SK-N-SH treated with all-trans-retinoic acid at 6 μM for 48 hours (cell line): ENCODE results near the gene ADPRS.

Experiments
- ARNTL ChIP-seq: fragments of 450-650 bp; formaldehyde crosslinking; IDR thresholded peaks from 2 replicates; pipeline ENCODE4 v1.5.0; 2020; ENCODE audit warnings: low read depth, mild to moderate bottlenecking, moderate library complexity, borderline replicate concordance
- BACH2 ChIP-seq: fragments of 250-450 bp; sonication (Bioruptor Pico); IDR thresholded peaks from 2 replicates; pipeline ENCODE4 v1.9.0; 2021; ENCODE audit warnings: mild to moderate bottlenecking, borderline replicate concordance
- CSDC2 ChIP-seq: fragments of 250-450 bp; sonication (Bioruptor Pico); IDR thresholded peaks from 2 replicates; pipeline ENCODE4 v1.5.0; 2020; ENCODE audit warnings: mild to moderate bottlenecking, moderate library complexity
- CSRNP3 ChIP-seq: fragments of 250-450 bp; sonication (Bioruptor Pico); IDR thresholded peaks from 2 replicates; pipeline ENCODE4 v1.5.1; 2021; ENCODE audit warnings: mild to moderate bottlenecking, moderate library complexity
- RARB ChIP-seq: fragments of 250-450 bp; sonication (Bioruptor Pico); IDR thresholded peaks from 2 replicates; pipeline ENCODE4 v1.8.0; 2021; ENCODE audit warnings: mild to moderate bottlenecking, moderate library complexity
- SNAI2 ChIP-seq: fragments of 250-450 bp; sonication (Bioruptor Pico); IDR thresholded peaks from 2 replicates; pipeline ENCODE4 v1.5.0; 2020; ENCODE audit warnings: mild to moderate bottlenecking, moderate library complexity
- ZC3H10 ChIP-seq: fragments of 250-450 bp; sonication (Bioruptor Pico); IDR thresholded peaks from 2 replicates; pipeline ENCODE4 v1.5.1; 2021; ENCODE audit warnings: mild to moderate bottlenecking, moderate library complexity
- ZFP3 ChIP-seq: fragments of 250-450 bp; sonication (Bioruptor Pico); IDR thresholded peaks from 2 replicates; pipeline ENCODE4 v1.5.0; 2020; ENCODE audit warnings: mild to moderate bottlenecking, moderate library complexity
- ZFP30 ChIP-seq: fragments of 450-650 bp; formaldehyde crosslinking; IDR thresholded peaks from 2 replicates; pipeline ENCODE4 v1.5.0; 2022; ENCODE audit warnings: mild to moderate bottlenecking, moderate library complexity
- ZNF70 ChIP-seq: fragments of 450-650 bp; formaldehyde crosslinking; IDR thresholded peaks from 2 replicates; pipeline ENCODE4 v1.5.0; 2020; ENCODE audit warnings: mild to moderate bottlenecking, moderate library complexity
- TF ChIP-seq, protein P1 (sequence below): fragments of 250-450 bp; sonication (Bioruptor Pico); IDR thresholded peaks from 2 replicates; pipeline ENCODE4 v1.8.0; 2020; ENCODE audit warnings: mild to moderate bottlenecking, moderate library complexity, borderline replicate concordance
- TF ChIP-seq, protein P2 (sequence below): fragments of 250-450 bp; sonication (Bioruptor Pico); IDR thresholded peaks from 2 replicates; pipeline ENCODE4 v1.5.1; 2020; ENCODE audit warnings: low read depth, mild to moderate bottlenecking, moderate library complexity
- TF ChIP-seq, protein P3 (sequence below): fragments of 250-450 bp; sonication (Bioruptor Pico); IDR thresholded peaks from 2 replicates; pipeline ENCODE4 v1.8.0; 2021; ENCODE audit warnings: low read depth, mild to moderate bottlenecking, moderate library complexity, borderline replicate concordance

DNA sequence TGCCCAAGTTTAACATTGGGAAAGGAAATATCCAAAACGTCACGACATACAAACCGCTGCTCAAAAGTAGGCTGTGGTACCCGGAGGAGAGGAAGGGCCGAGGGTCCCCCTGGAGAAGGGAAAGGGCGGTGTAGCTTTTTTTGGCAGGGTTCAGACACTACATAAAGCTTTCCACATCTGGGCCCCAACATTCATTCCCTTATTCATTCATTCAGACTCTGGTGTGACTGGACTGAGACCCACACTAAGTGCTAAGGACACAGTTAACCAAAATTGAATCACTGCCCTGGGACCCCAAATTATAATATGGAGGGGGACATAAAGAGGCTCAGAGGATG, 46.6 kb downstream of the ADPRS start:
- no peak for TF ChIP-seq RARB (CRISPR knock-in tag)
- TF ChIP-seq, protein P1, sequence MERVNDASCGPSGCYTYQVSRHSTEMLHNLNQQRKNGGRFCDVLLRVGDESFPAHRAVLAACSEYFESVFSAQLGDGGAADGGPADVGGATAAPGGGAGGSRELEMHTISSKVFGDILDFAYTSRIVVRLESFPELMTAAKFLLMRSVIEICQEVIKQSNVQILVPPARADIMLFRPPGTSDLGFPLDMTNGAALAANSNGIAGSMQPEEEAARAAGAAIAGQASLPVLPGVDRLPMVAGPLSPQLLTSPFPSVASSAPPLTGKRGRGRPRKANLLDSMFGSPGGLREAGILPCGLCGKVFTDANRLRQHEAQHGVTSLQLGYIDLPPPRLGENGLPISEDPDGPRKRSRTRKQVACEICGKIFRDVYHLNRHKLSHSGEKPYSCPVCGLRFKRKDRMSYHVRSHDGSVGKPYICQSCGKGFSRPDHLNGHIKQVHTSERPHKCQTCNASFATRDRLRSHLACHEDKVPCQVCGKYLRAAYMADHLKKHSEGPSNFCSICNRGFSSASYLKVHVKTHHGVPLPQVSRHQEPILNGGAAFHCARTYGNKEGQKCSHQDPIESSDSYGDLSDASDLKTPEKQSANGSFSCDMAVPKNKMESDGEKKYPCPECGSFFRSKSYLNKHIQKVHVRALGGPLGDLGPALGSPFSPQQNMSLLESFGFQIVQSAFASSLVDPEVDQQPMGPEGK, result no peak
- TF ChIP-seq, protein P2, sequence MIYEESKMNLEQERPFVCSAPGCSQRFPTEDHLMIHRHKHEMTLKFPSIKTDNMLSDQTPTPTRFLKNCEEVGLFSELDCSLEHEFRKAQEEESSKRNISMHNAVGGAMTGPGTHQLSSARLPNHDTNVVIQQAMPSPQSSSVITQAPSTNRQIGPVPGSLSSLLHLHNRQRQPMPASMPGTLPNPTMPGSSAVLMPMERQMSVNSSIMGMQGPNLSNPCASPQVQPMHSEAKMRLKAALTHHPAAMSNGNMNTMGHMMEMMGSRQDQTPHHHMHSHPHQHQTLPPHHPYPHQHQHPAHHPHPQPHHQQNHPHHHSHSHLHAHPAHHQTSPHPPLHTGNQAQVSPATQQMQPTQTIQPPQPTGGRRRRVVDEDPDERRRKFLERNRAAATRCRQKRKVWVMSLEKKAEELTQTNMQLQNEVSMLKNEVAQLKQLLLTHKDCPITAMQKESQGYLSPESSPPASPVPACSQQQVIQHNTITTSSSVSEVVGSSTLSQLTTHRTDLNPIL (CRISPR knock-in tag), result no peak
- TF ChIP-seq ZNF70, result no peak
- no peak for TF ChIP-seq ZFP3 (CRISPR knock-in tag)
- no peak for TF ChIP-seq BACH2 (CRISPR knock-in tag)
- TF ChIP-seq SNAI2 (CRISPR knock-in tag), result no peak
- no peak for TF ChIP-seq CSRNP3 (CRISPR knock-in tag)
- TF ChIP-seq CSDC2 (CRISPR knock-in tag), result no peak
- TF ChIP-seq, protein P3, sequence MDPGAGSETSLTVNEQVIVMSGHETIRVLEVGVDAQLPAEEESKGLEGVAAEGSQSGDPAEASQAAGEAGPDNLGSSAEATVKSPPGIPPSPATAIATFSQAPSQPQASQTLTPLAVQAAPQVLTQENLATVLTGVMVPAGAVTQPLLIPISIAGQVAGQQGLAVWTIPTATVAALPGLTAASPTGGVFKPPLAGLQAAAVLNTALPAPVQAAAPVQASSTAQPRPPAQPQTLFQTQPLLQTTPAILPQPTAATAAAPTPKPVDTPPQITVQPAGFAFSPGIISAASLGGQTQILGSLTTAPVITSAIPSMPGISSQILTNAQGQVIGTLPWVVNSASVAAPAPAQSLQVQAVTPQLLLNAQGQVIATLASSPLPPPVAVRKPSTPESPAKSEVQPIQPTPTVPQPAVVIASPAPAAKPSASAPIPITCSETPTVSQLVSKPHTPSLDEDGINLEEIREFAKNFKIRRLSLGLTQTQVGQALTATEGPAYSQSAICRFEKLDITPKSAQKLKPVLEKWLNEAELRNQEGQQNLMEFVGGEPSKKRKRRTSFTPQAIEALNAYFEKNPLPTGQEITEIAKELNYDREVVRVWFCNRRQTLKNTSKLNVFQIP (CRISPR knock-in tag), result no peak
- TF ChIP-seq ARNTL (CRISPR knock-in tag), result no peak
- TF ChIP-seq ZC3H10, result no peak
- TF ChIP-seq ZFP30, result no peak
